Smooth muscle cell (in vitro differentiated cells): ENCODE measurements around the gene TBX18. TPM values are rescaled to one million over a fixed set of nuclear protein-coding genes. Genes with fewer than 3 reads are reported as not detected.

Experiments
- DNase-seq: peaks from one replicate; lab custom pipeline; 2025; ENCODE audit not compliant: unreplicated experiment; lab: John Stamatoyannopoulos, UW
- H2AFZ ChIP-seq: fragments of 200-600 bp; sonication (generic); 2 replicates; pipeline ENCODE4 v1.6.0; 2016; ENCODE audit warnings: antibody characterized with exemption, low read depth, mild to moderate bottlenecking
- H3F3A ChIP-seq: fragments of 200-600 bp; sonication (generic); 2 replicates; pipeline ENCODE4 v1.6.0; 2017; ENCODE audit warnings: antibody characterized with exemption, low read depth
- H3K27ac ChIP-seq: fragments of 200-600 bp; sonication (generic); 2 replicates; pipeline ENCODE4 v1.5.1; 2016; ENCODE audit warnings: low read depth, mild to moderate bottlenecking
- H3K27me3 ChIP-seq: fragments of 200-600 bp; sonication (generic); 2 replicates; pipeline ENCODE4 v1.6.1; 2016; ENCODE audit warnings: low read depth, mild to moderate bottlenecking
- H3K36me3 ChIP-seq: fragments of 200-600 bp; sonication (generic); 2 replicates; pipeline ENCODE4 v1.5.1; 2016; ENCODE audit warnings: low read depth
- H3K4me1 ChIP-seq: fragments of 200-600 bp; sonication (generic); 2 replicates; pipeline ENCODE4 v1.5.1; 2016; ENCODE audit warnings: low read depth
- H3K4me2 ChIP-seq: fragments of 200-600 bp; sonication (generic); 2 replicates; pipeline ENCODE4 v1.6.0; 2016; ENCODE audit warnings: mild to moderate bottlenecking
- H3K4me3 ChIP-seq: fragments of 200-600 bp; sonication (generic); 2 replicates; pipeline ENCODE4 v1.5.1; 2016; ENCODE audit warnings: mild to moderate bottlenecking
- H3K79me2 ChIP-seq: fragments of 200-600 bp; sonication (generic); 2 replicates; pipeline ENCODE4 v1.6.0; 2016; ENCODE audit warnings: low read depth, mild to moderate bottlenecking
- H3K9ac ChIP-seq: fragments of 200-600 bp; sonication (generic); 2 replicates; pipeline ENCODE4 v1.6.0; 2016; ENCODE audit warnings: low read depth
- H3K9me3 ChIP-seq: fragments of 200-600 bp; sonication (generic); replicated peaks from 2 replicates; pipeline ENCODE4 v1.5.1; 2016; ENCODE audit warnings: low read depth
- H4K20me1 ChIP-seq: fragments of 200-600 bp; sonication (generic); 2 replicates; pipeline ENCODE4 v1.6.0; 2016; ENCODE audit warnings: low read depth
- WGBS: methylation state at CpG from one replicate; pipeline ENCODE4 v1.1.7; 2016; ENCODE audit warnings: low lambda C conversion rate; 5-methylcytosine and 5-hydroxymethylcytosine counted together
- polyA plus RNA-seq: library from polyadenylated mRNA; unstranded; fragments of >200 nt; fragmentation: Nextera tagmentation; extraction: Ambion mirVana; gene quantifications from 2 replicates; pipeline ENCODE4 v1.2.1, GENCODE V29; 2016
- total RNA-seq: library from RNA; depleted of rRNA; stranded (reverse); fragments of >200 nt; gene quantifications from 2 replicates; pipeline ENCODE4 v1.2.3, GENCODE V29; 2014
- TF ChIP-seq, protein P1 (sequence below): fragments of 200-600 bp; sonication (generic); IDR thresholded peaks from 2 replicates; pipeline ENCODE4 v1.5.1; 2017; ENCODE audit warnings: borderline replicate concordance, mild to moderate bottlenecking, antibody characterized with exemption; ENCODE audit not compliant: insufficient read depth, poor library complexity, severe bottlenecking

TBX18 gene
- total and polyA plus RNA-seq, 2 experiments from 2014 or later, result 0.59 to 2.3 TPM

DNA sequence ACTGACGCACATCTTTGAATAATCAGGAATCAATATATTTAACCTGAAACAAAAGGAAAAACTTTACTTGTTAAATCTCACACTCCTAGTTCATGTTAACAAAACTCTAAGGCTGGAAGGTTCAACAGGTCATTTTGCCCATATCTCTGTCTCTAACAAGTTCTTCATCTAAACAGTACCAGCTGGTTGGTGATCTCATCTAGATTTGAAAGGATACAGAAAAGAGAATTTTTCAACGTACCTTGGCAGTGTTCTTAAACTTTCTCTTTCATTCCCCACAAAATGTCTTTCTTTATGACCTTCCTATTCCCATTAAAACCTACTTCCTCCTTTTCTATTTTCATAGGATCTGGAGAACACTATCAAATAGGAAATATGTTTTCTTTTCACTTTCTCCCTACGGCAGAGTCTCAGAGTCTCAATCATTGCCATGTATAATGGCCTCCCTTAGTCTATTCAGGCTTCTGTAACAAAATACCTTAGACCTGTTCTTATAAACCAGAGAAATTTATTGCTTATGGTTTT, 111.3 kb downstream of the TBX18 start:
- H2AFZ ChIP-seq, result no peak overlapping the region
- no peaks in the 10 kb centered on the region for H3K27me3 ChIP-seq
- H3K4me3 ChIP-seq, result no peak overlapping the region
- 88% methylated on average over 3 of the region's 3 CpGs for WGBS
- H3K4me1 ChIP-seq, result no peaks in the 10 kb centered on the region
- DNase-seq, result no peak
- no peaks in the 10 kb centered on the region for H3K36me3 ChIP-seq
- peak overlapping the region; percentile 17 for H3K27ac ChIP-seq
- H4K20me1 ChIP-seq, result no peaks in the 10 kb centered on the region
- H3F3A ChIP-seq, result no peaks in the 10 kb centered on the region
- H3K79me2 ChIP-seq, result no peaks in the 10 kb centered on the region
- H3K4me2 ChIP-seq, result peak overlapping the region; percentile 66
- TF ChIP-seq, protein P1, sequence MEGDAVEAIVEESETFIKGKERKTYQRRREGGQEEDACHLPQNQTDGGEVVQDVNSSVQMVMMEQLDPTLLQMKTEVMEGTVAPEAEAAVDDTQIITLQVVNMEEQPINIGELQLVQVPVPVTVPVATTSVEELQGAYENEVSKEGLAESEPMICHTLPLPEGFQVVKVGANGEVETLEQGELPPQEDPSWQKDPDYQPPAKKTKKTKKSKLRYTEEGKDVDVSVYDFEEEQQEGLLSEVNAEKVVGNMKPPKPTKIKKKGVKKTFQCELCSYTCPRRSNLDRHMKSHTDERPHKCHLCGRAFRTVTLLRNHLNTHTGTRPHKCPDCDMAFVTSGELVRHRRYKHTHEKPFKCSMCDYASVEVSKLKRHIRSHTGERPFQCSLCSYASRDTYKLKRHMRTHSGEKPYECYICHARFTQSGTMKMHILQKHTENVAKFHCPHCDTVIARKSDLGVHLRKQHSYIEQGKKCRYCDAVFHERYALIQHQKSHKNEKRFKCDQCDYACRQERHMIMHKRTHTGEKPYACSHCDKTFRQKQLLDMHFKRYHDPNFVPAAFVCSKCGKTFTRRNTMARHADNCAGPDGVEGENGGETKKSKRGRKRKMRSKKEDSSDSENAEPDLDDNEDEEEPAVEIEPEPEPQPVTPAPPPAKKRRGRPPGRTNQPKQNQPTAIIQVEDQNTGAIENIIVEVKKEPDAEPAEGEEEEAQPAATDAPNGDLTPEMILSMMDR, result no peak
- no peak overlapping the region for H3K9ac ChIP-seq
- H3K9me3 ChIP-seq, result no peaks in the 10 kb centered on the region

DNA sequence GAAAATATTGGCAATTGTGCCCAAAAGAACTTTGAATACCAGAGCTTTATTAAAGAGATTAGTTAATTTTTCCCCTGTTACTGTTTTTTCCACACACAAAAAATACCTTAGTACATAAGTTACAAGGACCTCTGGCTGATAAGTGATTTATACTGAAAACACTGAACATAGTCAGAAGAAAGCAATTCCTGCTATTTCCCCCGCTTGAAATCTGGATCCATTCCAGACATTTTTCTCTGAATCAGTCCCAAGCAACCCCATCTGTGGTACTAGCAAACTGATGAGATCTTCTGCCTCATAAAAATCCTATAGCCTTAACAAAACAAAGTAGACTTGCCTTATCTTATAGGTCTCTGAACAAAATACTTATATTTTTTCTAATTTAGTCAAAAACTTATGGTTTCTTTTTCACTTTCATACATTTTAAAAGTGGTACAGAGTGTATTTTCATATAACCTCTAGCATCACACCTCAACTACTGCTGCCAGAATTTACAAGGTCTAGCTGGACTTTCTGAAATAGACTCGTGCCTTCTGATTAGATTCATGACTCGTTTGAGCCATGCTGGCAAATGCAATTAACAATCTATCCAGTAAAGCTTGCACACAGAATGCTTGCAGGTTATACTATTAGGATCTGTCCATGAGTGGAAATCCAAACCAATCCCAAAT, 111.9 kb downstream of the TBX18 start:
- Histone ChIP-seq H3K4me2 (peak overlapping the region; percentile 66), H3K27me3 (no peaks in the 10 kb centered on the region), H3F3A (no peaks in the 10 kb centered on the region)

DNA sequence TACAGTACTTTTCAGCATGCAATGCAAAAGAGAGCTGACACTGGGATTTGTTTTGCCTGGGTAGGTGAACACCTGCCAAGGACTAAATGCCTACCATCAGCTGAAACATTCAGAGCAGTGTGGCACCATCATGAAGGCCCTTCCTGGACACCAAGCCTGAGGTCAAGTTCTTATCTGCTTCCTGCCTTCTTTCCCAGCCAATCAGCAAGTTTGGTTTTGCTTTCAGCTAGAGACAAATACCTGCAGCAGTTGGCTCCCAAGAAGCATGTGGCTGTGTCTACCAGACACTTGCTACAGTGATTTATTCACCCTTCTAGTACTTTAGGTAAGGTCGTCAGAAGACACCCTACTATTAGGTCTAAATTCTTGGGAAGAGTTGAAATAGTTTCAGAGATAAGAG, 112.8 kb downstream of the TBX18 start:
- Histone ChIP-seq H3K4me2 (peak overlapping the region; percentile 66), H3K4me1 (no peaks in the 10 kb centered on the region), H3K27me3 (no peaks in the 10 kb centered on the region), H3K27ac (peak overlapping the region; percentile 17), H3K9me3 (no peaks in the 10 kb centered on the region), H2AFZ (no peak overlapping the region), H3K9ac (no peak overlapping the region), H3K36me3 (no peaks in the 10 kb centered on the region), H3K4me3 (no peak overlapping the region), H3F3A (no peaks in the 10 kb centered on the region), H3K79me2 (no peaks in the 10 kb centered on the region), H4K20me1 (no peaks in the 10 kb centered on the region)
- TF ChIP-seq, protein P1, result no peak
- DNase-seq, result no peak
- 53% methylated on average over 1 of the region's 1 CpG for WGBS

More for the DNA sequence above, 111.9 kb downstream of the TBX18 start:
- no peak overlapping the region for H2AFZ ChIP-seq
- H3K79me2 ChIP-seq, result no peaks in the 10 kb centered on the region
- no peak overlapping the region for H3K9ac ChIP-seq
- no peak for DNase-seq
- no peaks in the 10 kb centered on the region for H3K36me3 ChIP-seq
- TF ChIP-seq, protein P1, result no peak
- H3K4me3 ChIP-seq, result no peak overlapping the region
- H3K9me3 ChIP-seq, result no peaks in the 10 kb centered on the region
- 18% methylated on average over 3 of the region's 3 CpGs for WGBS
- H4K20me1 ChIP-seq, result no peaks in the 10 kb centered on the region
- no peaks in the 10 kb centered on the region for H3K4me1 ChIP-seq
- H3K27ac ChIP-seq, result peak overlapping the region; percentile 17

DNA sequence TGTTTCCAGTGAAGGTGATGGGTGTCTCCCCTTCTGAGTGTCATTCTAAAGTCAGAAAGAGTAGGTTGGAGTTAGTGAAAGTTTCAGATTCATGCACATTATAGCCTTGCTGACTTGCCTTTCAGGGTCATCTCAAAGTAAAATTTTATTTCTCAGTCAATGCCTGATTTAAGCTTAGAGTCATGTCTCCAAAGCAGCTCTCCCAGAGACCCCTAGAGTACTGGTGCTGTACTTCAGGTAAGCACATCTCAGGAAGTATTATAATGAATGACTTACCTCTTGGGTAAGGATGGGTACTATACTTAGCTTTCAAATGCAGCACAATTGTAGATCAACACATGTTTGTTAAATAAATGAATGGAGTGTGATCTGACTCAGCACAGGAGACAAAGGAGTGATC, 116.0 kb downstream of the TBX18 start:
- H4K20me1 ChIP-seq, result no peaks in the 10 kb centered on the region
- no peaks in the 10 kb centered on the region for H3K27me3 ChIP-seq
- H3K79me2 ChIP-seq, result no peaks in the 10 kb centered on the region
- no peak overlapping the region for H3K4me2 ChIP-seq
- H3K9me3 ChIP-seq, result no peaks in the 10 kb centered on the region
- no peak overlapping the region for H3K4me3 ChIP-seq
- no peak overlapping the region for H3K9ac ChIP-seq
- TF ChIP-seq, protein P1, result no peak
- no peaks in the 10 kb centered on the region for H3K36me3 ChIP-seq
- no peak for DNase-seq
- H2AFZ ChIP-seq, result no peak overlapping the region
- H3F3A ChIP-seq, result no peaks in the 10 kb centered on the region
- no peaks in the 10 kb centered on the region for H3K4me1 ChIP-seq
- no peak overlapping the region for H3K27ac ChIP-seq
